Stimulated activated CD8-positive, alpha-beta memory T cell treated with anti-CD3 and anti-CD28 coated beads, Interleukin-7, amount 100 ng/mL, for 1 hour (primary cell): Measurements from ENCODE around the gene ITGA2B.
"Not testable (repeated sequence)": the region's sequence is repeated elsewhere in the genome, so short reads cannot be mapped to it uniquely, and the experiment has no call there.

Source experiments
- DNase-seq, 2 donors: peaks; one replicate each; pipeline ENCODE4 v3.0.0-alpha.2; 2020; ENCODE audit warnings: low read depth in 2 of 2

The ITGA2B gene

GRCh38 chr17:44389281-44389680, at the start of gene ITGA2B:
Gene ITGA2B (minus strand): TSS chr17:44389649. CDS start chr17:44389473, 176 bp downstream.
- DNase-seq, result no peak

DNA sequence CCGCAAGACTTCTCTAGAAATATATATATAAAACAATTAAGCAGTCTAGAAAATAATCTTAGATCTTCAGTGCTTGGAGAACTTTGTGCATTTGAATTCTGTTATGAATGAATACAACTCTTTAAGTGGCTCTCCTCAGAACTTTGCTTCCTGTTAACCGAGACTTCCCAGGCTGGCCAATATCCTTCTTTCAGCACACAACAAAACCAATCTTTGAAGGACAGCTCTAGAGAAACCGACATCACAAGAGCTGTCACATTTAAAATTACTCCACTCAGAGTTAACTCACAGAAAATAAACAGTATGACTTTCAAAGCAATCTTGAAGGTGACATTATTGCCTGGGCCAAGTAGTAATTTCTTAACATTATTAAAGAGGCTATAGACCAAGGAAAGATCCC, 49.7 kb upstream of the ITGA2B start:
- no peak for DNase-seq

- peak; percentile 1 to 5 for DNase-seq
Observed at GRCh38 chr17:44438636-44439035, 49.2 kb upstream of the ITGA2B start.

DNA sequence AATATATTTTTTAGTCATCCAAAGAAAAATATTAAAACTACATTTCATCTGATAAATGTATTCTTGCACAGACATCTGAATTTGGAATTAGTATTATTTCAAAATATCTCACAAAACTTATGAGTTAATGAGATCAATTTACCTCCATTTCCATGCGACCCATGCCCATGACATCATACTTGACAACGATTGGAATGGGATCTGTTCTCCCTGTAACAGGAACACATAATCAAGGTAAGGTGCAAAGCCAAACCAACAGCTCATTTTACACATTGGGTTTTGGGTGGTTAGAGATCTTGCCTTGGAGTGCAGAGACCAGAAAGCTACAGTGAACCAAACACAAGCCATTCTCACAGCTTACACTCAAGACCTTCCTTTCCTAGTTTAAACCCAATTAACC, 46.9 kb upstream of the ITGA2B start:
- DNase-seq, result no peak

- no peak for DNase-seq
Observed at GRCh38 chr17:44432254-44433157, 43.1 kb upstream of the ITGA2B start.

DNA sequence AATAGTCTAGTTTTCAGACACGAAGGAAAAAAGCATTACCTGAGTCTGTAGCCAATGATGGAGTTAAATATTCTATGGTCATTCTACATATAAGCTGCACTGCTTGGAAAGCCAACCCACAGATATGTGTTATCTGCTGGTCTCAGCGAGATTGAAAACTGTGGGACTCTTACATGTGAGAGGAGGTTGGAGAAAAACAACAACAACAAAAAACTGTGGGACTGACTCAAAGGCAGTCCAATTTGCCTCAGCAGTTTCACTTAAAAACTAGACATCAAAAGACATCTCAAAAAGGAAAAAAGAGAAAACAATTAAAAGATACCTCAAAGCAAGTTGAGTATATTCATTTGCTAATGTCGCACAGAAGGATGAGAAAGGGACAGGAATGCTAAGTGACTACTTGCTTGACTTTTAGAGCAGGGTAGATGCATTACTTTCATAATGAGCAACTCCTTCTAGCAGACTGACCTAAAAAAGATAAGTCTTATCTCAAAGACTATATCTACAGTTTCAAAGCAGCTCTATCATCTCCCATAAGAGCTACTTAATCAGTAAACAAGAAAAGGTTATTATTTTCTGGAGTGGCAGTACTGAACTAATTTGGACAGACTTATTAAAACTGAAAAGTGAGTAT, 35.5 kb upstream of the ITGA2B start:
- DNase-seq, result no peak

GRCh38 chr17:44417553-44417952, 28.1 kb upstream of the ITGA2B start:
- DNase-seq, result no peak

GRCh38 chr17:44416558-44417289, 27.3 kb upstream of the ITGA2B start:
- DNase-seq, result no peak

DNA sequence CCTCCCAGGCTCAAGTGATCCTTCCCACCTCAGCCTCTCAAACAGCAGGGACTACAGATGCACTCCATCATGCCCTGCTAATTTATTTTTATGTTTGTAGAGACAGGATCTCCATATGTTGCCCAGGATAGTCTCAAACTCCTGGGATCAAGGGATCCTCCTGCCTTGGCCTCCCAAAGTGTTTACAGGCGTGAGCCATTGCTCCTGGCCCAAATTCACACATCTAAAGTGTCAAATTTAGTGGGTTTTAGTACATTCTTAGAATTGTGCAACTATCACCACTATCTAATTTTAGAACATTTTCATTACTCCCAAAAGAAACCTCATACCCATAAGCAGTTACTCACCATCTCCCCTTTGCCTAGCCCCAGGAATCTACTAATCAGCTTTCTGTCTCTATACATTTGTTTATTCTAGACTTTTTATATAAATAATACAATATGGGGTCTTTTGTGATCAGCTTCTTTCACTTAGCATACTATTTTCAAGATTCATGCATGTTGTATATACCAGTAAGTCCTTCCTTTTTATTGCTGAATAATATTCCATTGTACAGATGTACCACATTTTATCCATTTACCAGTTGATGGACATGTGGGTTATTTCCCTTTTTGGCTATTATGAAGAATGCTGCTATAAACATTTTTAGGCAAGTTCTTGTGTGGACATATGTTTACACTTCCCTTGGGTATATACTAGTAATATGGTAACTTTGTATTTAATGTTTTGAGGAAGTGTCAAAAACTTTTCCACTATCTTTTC, 25.1 kb upstream of the ITGA2B start:
- no peak for DNase-seq

DNA sequence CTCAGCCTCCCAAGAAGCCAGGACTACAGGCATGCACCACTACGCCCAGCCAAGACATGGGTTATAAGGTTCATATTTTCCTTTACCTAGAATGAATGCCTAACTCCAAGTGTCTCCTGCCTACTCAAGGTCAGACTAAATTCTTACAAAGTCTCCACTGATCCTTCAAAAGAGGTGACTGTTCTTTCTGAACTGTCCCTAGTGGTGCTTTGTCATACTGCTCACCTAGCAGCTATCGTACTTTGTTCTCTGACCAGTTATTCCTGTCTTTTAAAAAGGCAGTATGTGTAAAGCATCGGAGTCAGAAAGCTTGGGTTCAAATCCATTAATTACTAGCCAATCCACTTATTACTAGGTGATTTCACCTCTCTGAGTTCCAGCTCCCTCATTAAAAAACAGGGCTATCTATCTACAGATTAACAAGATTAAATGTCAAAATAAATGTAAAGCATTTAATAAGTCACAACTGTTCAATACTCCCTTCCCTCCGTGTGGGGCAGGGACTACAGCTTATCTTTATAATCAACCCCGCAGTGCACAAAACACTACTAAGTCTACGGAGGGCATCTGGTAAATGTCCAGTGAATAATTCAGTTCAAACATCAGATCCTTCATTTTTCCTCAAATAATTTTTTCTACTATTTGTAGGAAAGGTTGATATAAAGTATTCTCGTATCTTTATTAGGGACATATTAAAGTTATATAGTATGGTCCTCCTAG, 20.0 kb upstream of the ITGA2B start:
- no peak for DNase-seq

GRCh38 chr17:44408786-44409185, 19.3 kb upstream of the ITGA2B start:
- DNase-seq, result no peak

DNA sequence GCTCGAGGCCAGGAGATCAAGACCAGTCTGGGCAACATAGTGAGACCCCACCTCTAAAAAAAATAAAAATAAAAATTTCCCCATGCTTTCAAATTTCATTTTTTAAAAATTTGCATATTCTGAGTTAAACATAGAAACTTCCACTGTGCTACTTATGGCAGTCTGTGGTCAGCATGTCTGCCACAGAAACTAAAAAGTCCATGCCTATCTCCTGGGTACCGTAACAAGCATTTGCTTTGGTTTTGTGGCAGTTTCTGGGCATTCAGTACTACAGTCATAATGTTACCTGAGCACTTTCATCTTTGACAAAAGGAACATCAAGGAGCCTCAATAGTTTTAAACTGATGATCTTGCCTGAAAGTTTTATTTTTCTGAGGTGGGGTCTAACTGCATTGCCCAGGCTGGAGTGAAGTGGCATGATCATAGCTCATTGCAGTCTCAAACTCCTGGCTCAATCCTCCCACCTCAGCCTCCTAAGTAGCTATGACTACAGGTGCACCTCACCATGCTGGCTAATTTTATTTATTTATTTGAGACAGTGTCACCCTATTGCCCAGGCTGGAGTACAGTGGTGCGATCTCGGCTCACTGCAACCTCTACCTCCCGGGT, 13.2 kb upstream of the ITGA2B start:
- no peak for DNase-seq

DNA sequence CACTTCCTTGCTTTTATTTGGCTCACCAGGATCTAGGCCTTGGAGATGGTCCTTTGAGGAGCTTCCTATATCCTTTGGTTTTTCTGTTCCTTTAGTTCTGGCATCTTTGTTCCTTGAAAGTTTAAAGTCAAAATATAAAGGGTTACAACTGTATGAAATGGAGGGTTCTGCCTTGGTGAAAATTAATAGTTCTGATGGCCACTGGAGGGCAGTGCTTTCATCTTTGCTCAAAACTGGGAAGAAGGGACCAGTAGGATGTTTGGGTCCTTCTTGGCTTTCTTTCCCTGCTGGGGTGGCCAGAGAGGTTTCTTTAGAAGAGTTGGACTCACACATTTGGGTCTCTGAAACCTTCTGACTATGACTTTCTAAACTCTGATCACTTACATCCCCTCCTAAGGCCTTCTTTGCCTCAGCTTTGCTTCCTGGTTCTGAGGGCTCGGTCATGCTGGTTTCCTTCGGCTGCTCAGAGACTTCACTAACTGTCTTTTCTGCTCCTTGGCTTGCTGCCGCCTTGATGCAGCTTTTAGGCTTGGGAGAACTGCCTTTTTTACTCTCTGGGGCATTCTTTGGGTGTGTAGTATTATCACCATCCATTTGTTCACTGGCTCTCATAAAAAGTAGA, 10.9 kb upstream of the ITGA2B start:
- DNase-seq, result no peak

GRCh38 chr17:44398692-44399691, 9.5 kb upstream of the ITGA2B start:
- no peak for DNase-seq

DNA sequence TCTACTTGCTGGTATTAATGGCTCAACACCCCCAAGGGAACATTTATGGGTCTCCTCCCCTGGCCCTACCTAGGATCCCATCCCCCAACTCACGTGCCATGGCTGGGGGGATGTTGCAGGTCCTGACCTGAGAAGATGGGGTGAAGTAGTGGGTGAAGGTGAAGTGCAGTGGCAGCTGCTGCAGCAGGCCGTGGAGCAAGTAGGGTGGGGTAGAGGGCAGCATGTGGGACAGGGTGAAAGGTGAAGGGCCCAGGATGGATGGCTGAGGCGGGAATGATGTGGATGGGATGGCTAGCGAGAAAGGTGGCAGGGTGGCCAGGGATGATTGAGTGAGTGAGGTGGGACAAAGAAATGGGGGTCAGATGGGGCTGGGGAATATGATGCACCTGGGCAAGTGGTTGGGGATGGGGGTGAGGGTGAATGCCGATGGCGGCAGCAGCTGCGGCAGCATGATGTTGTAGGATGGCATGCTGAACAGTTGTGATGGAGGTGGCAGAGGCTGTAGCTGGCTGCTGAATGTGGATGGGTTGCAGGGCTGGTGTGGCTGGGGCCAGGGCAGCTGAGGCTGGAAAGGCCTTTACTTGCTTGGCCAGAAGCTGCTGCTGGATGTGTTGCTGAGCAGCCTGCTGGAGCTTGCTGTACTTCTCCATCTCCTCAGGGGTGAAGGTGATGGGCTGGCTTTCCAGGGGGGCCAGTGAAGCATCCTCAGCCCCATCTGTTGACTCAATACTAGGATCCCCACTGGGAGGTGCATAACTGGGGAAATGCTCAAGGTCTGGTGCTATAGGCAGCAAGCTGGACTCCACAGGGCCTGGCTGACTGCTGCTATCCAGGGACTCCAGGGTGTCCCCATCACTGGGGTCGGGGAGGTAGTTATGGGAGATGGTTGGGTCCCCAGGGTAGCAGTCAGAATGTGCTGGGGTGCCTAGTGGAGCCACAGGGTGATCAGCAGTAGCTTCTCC, 8.3 kb upstream of the ITGA2B start:
- no peak for DNase-seq

GRCh38 chr17:44396946-44397345, 7.5 kb upstream of the ITGA2B start:
- no peak for DNase-seq

DNA sequence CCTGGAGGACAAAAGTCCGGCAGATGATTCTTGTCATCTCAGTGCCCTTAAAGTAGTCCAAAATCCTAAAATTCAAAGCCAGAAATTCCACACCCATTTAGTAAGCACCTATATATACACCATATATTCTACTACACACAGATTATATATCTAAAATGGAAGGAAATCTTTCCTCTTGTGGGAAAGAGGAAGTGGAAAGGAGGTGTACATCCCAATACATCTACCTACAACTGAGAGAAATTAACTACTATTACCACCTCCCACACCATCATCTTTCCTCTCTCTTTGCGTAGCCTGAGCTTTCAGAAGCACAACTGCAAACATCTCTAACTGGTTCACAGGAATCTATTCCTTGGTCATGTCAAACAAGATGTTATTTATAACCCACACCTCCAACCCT, 5.4 kb upstream of the ITGA2B start:
- no peak for DNase-seq

GRCh38 chr17:44394112-44394511, 4.7 kb upstream of the ITGA2B start:
- not testable (repeated sequence) for DNase-seq
